Measurements from ENCODE around the gene MBL2.

DNA sequence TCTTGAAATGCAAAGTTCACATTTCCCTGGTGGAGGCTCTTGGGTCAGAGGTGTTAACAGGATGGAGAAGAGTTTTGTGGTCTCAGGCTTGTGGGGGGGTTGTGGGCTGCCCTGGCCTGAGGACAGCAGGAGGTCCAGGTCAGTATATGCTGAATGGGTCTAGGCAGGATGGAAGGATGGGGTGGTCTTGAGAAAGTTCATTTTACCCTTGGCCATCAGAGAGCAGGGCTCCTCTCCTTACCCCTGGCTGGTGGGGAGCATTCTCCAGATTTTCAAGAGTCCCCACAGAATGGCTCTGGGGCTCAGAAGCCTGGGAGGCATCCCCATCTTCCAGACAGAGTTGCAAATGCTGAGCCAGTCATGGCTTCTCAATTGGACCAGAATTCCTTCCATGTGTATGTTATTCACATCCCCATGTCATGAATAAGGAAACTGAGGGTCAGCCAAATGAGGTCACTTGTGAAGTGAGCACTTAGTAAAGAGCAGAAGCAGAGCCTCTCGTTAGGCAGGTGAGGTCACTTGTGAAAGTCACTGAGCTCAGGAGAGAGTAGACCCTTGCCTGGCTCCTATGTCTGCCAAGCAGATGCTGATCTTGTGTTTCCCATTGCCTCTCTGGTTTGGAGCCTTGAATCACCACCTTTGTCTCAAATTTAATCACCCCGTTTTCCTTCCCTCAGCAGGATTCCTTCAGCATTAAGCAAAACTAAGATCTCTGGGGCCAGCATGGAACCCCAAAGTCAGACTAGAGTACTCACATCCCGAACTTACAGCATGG is 33.0 kb downstream of the MBL2 start:
- TF ChIP-seq, protein P1, sequence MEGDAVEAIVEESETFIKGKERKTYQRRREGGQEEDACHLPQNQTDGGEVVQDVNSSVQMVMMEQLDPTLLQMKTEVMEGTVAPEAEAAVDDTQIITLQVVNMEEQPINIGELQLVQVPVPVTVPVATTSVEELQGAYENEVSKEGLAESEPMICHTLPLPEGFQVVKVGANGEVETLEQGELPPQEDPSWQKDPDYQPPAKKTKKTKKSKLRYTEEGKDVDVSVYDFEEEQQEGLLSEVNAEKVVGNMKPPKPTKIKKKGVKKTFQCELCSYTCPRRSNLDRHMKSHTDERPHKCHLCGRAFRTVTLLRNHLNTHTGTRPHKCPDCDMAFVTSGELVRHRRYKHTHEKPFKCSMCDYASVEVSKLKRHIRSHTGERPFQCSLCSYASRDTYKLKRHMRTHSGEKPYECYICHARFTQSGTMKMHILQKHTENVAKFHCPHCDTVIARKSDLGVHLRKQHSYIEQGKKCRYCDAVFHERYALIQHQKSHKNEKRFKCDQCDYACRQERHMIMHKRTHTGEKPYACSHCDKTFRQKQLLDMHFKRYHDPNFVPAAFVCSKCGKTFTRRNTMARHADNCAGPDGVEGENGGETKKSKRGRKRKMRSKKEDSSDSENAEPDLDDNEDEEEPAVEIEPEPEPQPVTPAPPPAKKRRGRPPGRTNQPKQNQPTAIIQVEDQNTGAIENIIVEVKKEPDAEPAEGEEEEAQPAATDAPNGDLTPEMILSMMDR (IDR thresholded peaks at IDR 0.05; ENCODE audit: low read depth, low read length, poor library complexity, severe bottlenecking) = no peak
- no peak for TF ChIP-seq EZH2phosphoT487 (IDR thresholded peaks at IDR 0.05; ENCODE audit: borderline replicate concordance, low read length)

All from DOHH2 (cell line).